ENCODE data around the gene FKBP7.
A peak's percentile ranks its signal among the peaks of the same experiment; 100 is the strongest.

GRCh38 chr2:178450774-178451525, 27.4 kb downstream of the FKBP7 start, which contains the start of the genes PJVK and PRKRA:
- no peak for TF ChIP-seq MAFK (IDR thresholded peaks at IDR 0.05; ENCODE audit: low read depth, low read length)
- peak; percentile 74 for TF ChIP-seq ASH2L (IDR thresholded peaks at IDR 0.05; ENCODE audit: low read length)
- TF ChIP-seq EP300 (IDR thresholded peaks at IDR 0.05; ENCODE audit: borderline replicate concordance in 1 of 2, low read depth in 2 of 2, low read length in 2 of 2), result no peak
- TF ChIP-seq, protein P1, sequence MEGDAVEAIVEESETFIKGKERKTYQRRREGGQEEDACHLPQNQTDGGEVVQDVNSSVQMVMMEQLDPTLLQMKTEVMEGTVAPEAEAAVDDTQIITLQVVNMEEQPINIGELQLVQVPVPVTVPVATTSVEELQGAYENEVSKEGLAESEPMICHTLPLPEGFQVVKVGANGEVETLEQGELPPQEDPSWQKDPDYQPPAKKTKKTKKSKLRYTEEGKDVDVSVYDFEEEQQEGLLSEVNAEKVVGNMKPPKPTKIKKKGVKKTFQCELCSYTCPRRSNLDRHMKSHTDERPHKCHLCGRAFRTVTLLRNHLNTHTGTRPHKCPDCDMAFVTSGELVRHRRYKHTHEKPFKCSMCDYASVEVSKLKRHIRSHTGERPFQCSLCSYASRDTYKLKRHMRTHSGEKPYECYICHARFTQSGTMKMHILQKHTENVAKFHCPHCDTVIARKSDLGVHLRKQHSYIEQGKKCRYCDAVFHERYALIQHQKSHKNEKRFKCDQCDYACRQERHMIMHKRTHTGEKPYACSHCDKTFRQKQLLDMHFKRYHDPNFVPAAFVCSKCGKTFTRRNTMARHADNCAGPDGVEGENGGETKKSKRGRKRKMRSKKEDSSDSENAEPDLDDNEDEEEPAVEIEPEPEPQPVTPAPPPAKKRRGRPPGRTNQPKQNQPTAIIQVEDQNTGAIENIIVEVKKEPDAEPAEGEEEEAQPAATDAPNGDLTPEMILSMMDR (IDR thresholded peaks at IDR 0.05; ENCODE audit: control extremely low read depth in 1 of 3, insufficient read depth in 1 of 3, low read depth in 1 of 3, low read length in 3 of 3), result no peak
- peak; percentile 84 for TF ChIP-seq POLR2AphosphoS5 (IDR thresholded peaks at IDR 0.05; ENCODE audit: low read depth, low read length)
- TF ChIP-seq, protein P2, sequence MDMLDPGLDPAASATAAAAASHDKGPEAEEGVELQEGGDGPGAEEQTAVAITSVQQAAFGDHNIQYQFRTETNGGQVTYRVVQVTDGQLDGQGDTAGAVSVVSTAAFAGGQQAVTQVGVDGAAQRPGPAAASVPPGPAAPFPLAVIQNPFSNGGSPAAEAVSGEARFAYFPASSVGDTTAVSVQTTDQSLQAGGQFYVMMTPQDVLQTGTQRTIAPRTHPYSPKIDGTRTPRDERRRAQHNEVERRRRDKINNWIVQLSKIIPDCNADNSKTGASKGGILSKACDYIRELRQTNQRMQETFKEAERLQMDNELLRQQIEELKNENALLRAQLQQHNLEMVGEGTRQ (IDR thresholded peaks at IDR 0.05; ENCODE audit: low read length), result no peak

All from H1 (cell line).